ENCODE results near the gene ELF2. TPM values are rescaled to one million over a fixed set of nuclear protein-coding genes. Genes with fewer than 3 reads are reported as not detected.

ELF2 gene
- total and polyA plus RNA-seq, 2 donors from 2014 or later = 12.8 to 58.5 TPM

GRCh38 chr4:139153411-139154133 lies 23.4 kb downstream of the ELF2 start:
- no peaks in the 10 kb centered on the region for H3K4me1 ChIP-seq (ENCODE audit: control insufficient read depth in 2 of 3, insufficient read depth in 2 of 3, low read depth in 1 of 3, low read length in 3 of 3)
- no peak overlapping the region for H3K27ac ChIP-seq (ENCODE audit: low read depth in 2 of 2, low read length in 2 of 2)
- intact Hi-C loops (cut with DNase I) = no loop called here
- no peak for TF ChIP-seq CTCF (IDR thresholded peaks at IDR 0.05; ENCODE audit: borderline replicate concordance, extremely low read depth, insufficient read depth)
- FAIRE-seq (no peak), DNase-seq (peak in 1 of 5 donors; percentile 6)
- no peaks in the 10 kb centered on the region for H3K36me3 ChIP-seq (ENCODE audit: control insufficient read depth in 2 of 3, insufficient read depth in 3 of 3, low read length in 3 of 3)
- H3K9me3 ChIP-seq (ENCODE audit: control insufficient read depth in 2 of 3, insufficient read depth in 1 of 3, low read length in 3 of 3) = no peaks in the 10 kb centered on the region
- H3K27me3 ChIP-seq (ENCODE audit: control insufficient read depth, insufficient read depth, low read length) = no peaks in the 10 kb centered on the region
- no peak overlapping the region for H3K4me3 ChIP-seq (ENCODE audit: low read length in 3 of 3)
- H3K9ac ChIP-seq (ENCODE audit: low read length in 3 of 3) = no peak overlapping the region

GRCh38 chr4:139152249-139152648 lies 24.8 kb downstream of the ELF2 start:
- no peaks in the 10 kb centered on the region for H3K9me3 ChIP-seq (ENCODE audit: control insufficient read depth in 2 of 3, insufficient read depth in 1 of 3, low read length in 3 of 3)
- no peak for TF ChIP-seq CTCF (IDR thresholded peaks at IDR 0.05; ENCODE audit: borderline replicate concordance, extremely low read depth, insufficient read depth)
- intact Hi-C loops (cut with DNase I) = no loop called here
- DNase-seq (no peak), FAIRE-seq (no peak)
- H3K27ac ChIP-seq (ENCODE audit: low read depth in 2 of 2, low read length in 2 of 2) = no peak overlapping the region
- H3K36me3 ChIP-seq (ENCODE audit: control insufficient read depth in 2 of 3, insufficient read depth in 3 of 3, low read length in 3 of 3) = no peaks in the 10 kb centered on the region
- no peak overlapping the region for H3K9ac ChIP-seq (ENCODE audit: low read length in 3 of 3)
- no peaks in the 10 kb centered on the region for H3K27me3 ChIP-seq (ENCODE audit: control insufficient read depth, insufficient read depth, low read length)
- H3K4me3 ChIP-seq (ENCODE audit: low read length in 3 of 3) = no peak overlapping the region
- H3K4me1 ChIP-seq (ENCODE audit: control insufficient read depth in 2 of 3, insufficient read depth in 2 of 3, low read depth in 1 of 3, low read length in 3 of 3) = no peaks in the 10 kb centered on the region

GRCh38 chr4:139146926-139147629 lies 29.9 kb downstream of the ELF2 start:
- Histone ChIP-seq H3K27me3 (ENCODE audit: control insufficient read depth, insufficient read depth, low read length) (no peaks in the 10 kb centered on the region), H3K36me3 (ENCODE audit: control insufficient read depth in 2 of 3, insufficient read depth in 3 of 3, low read length in 3 of 3) (no peaks in the 10 kb centered on the region), H3K4me1 (ENCODE audit: control insufficient read depth in 2 of 3, insufficient read depth in 2 of 3, low read depth in 1 of 3, low read length in 3 of 3) (peaks cover 0 to 10% (median 4%) of the 10 kb centered on the region in 3 donors), H3K27ac (ENCODE audit: low read depth in 2 of 2, low read length in 2 of 2) (no peak overlapping the region), H3K9me3 (ENCODE audit: control insufficient read depth in 2 of 3, insufficient read depth in 1 of 3, low read length in 3 of 3) (no peaks in the 10 kb centered on the region), H3K4me3 (ENCODE audit: low read length in 3 of 3) (no peak overlapping the region), H3K9ac (ENCODE audit: low read length in 3 of 3) (no peak overlapping the region)
- DNase-seq = no peak
- intact Hi-C loops (cut with DNase I) = no loop called here
- TF ChIP-seq CTCF (IDR thresholded peaks at IDR 0.05; ENCODE audit: borderline replicate concordance, extremely low read depth, insufficient read depth) = no peak
- no peak for FAIRE-seq
